Left ventricle myocardium inferior (tissue), 1 donor: Measurements from ENCODE around the gene RNLS. TPM values are rescaled to one million over a fixed set of nuclear protein-coding genes. Genes with fewer than 3 reads are reported as not detected.
"Not testable (repeated sequence)": the region's sequence is repeated elsewhere in the genome, so short reads cannot be mapped to it uniquely, and the experiment has no call there.

Source experiments
- DNase-seq: peaks from one replicate; pipeline ENCODE4 v3.0.0-alpha.2; 2020
- H3K27ac ChIP-seq: fragments of 200-600 bp; replicated peaks from 2 replicates; pipeline ENCODE4 v1.8.0; 2021
- H3K27me3 ChIP-seq: fragments of 200-600 bp; 2 replicates; pipeline ENCODE4 v1.8.0; 2021; ENCODE audit warnings: low read depth
- H3K36me3 ChIP-seq: fragments of 200-600 bp; 2 replicates; pipeline ENCODE4 v1.8.0; 2021
- H3K4me1 ChIP-seq: fragments of 200-600 bp; 2 replicates; pipeline ENCODE4 v1.8.0; 2021
- H3K4me3 ChIP-seq: fragments of 200-600 bp; 2 replicates; pipeline ENCODE4 v1.8.0; 2021; ENCODE audit warnings: mild to moderate bottlenecking, moderate library complexity
- H3K9me3 ChIP-seq: fragments of 200-600 bp; replicated peaks from 2 replicates; pipeline ENCODE4 v1.8.0; 2021
- CTCF ChIP-seq: fragments of 200-600 bp; IDR thresholded peaks from 2 replicates; pipeline ENCODE4 v1.8.0; 2021; ENCODE audit warnings: antibody characterized with exemption, mild to moderate bottlenecking, borderline replicate concordance
- intact Hi-C: fragments of 100-400 bp; cut with micrococcal nuclease; formaldehyde crosslinking; loops from one replicate; pipeline ENCODE4 v1.11.0; 2022
- total RNA-seq: library from RNA; stranded (reverse); fragmentation: NEBNext Ultra II Directional; extraction: Animal tissue kit (Norgen Biotek cat#: 25700); gene quantifications from one replicate; pipeline ENCODE4 v1.2.1, GENCODE V29; 2021
- donor health status: DM: no; HTN: yes; CAD: no; lungs with severe emphysema.

RNLS gene
- total RNA-seq, 1 donor from 2014 or later = 14.3 TPM

- no peak for DNase-seq
Measured at GRCh38 chr10:88361494-88361893, 221.6 kb downstream of the RNLS start.

GRCh38 chr10:88355750-88356149 is 227.4 kb downstream of the RNLS start:
- intact Hi-C loops, H3K27me3 ChIP-seq: not testable (repeated sequence)

More at GRCh38 chr10:88361494-88361893, 221.6 kb downstream of the RNLS start:
- intact Hi-C loops = no loop called here
- H3K9me3 ChIP-seq = no peaks in the 10 kb centered on the region
- no peaks in the 10 kb centered on the region for H3K4me1 ChIP-seq
- no peak for TF ChIP-seq CTCF
- H3K27ac ChIP-seq = no peak overlapping the region
- H3K36me3 ChIP-seq = no peaks in the 10 kb centered on the region
- H3K27me3 ChIP-seq = no peaks in the 10 kb centered on the region
- no peak overlapping the region for H3K4me3 ChIP-seq

GRCh38 chr10:88347597-88348304 is 235.4 kb downstream of the RNLS start:
- Histone ChIP-seq H3K9me3 (peaks cover 9% of the 10 kb centered on the region), H3K4me3 (no peak overlapping the region), H3K4me1 (peaks cover 18% of the 10 kb centered on the region), H3K36me3 (no peaks in the 10 kb centered on the region), H3K27ac (peak overlapping the region; percentile 45), H3K27me3 (no peaks in the 10 kb centered on the region)
- no peak for DNase-seq
- intact Hi-C loops = no loop called here
- TF ChIP-seq CTCF = no peak

More at GRCh38 chr10:88355750-88356149, 227.4 kb downstream of the RNLS start:
- not testable (repeated sequence) for H3K36me3 ChIP-seq, H3K4me1 ChIP-seq, H3K27ac ChIP-seq, H3K4me3 ChIP-seq, DNase-seq
- H3K9me3 ChIP-seq = peaks cover 18% of the 10 kb centered on the region

GRCh38 chr10:88347022-88347421 is 236.1 kb downstream of the RNLS start:
- no peaks in the 10 kb centered on the region for H3K27me3 ChIP-seq

GRCh38 chr10:88346144-88346977 is 236.8 kb downstream of the RNLS start:
- Histone ChIP-seq H3K27ac (peak overlapping the region; percentile 45), H3K27me3 (no peaks in the 10 kb centered on the region), H3K4me1 (peaks cover 18% of the 10 kb centered on the region), H3K4me3 (no peak overlapping the region), H3K36me3 (no peaks in the 10 kb centered on the region), H3K9me3 (peaks cover 8% of the 10 kb centered on the region)
- intact Hi-C loops = no loop called here
- no peak for DNase-seq
- no peak for TF ChIP-seq CTCF

More at GRCh38 chr10:88347022-88347421, 236.1 kb downstream of the RNLS start:
- intact Hi-C loops = no loop called here
- Histone ChIP-seq H3K36me3 (no peaks in the 10 kb centered on the region), H3K27ac (peak overlapping the region; percentile 45), H3K4me3 (no peak overlapping the region), H3K4me1 (peaks cover 18% of the 10 kb centered on the region), H3K9me3 (peaks cover 9% of the 10 kb centered on the region)
- no peak for TF ChIP-seq CTCF
- DNase-seq = no peak
